GM10266 (cell line): ENCODE results near the gene C1orf198.

ENCODE experiments used
- DNase-seq: peaks from one replicate; pipeline ENCODE4 v3.0.0; 2012; ENCODE audit errors: extremely low spot score
- CTCF ChIP-seq: IDR thresholded peaks from 2 replicates; pipeline ENCODE4 v1.5.1; 2012; ENCODE audit warnings: mild to moderate bottlenecking, low read depth; ENCODE audit not compliant: control insufficient read depth, insufficient read depth; ENCODE audit errors: missing control alignments

Gene C1orf198

GRCh38 chr1:230794431-230794830, 73.9 kb downstream of the C1orf198 start:
- no peak for DNase-seq
- TF ChIP-seq CTCF: no peak

- TF ChIP-seq CTCF: no peak
- DNase-seq: no peak
Measured at GRCh38 chr1:230793463-230793745, 74.9 kb downstream of the C1orf198 start.

- no peak for DNase-seq
- TF ChIP-seq CTCF: peak; percentile 25
Measured at GRCh38 chr1:230792691-230793462, 75.4 kb downstream of the C1orf198 start.

- TF ChIP-seq CTCF: no peak
- DNase-seq: no peak
Measured at GRCh38 chr1:230791986-230792564, 76.2 kb downstream of the C1orf198 start.

GRCh38 chr1:230790026-230790425, 78.3 kb downstream of the C1orf198 start:
- no peak for TF ChIP-seq CTCF

GRCh38 chr1:230788561-230789275, 79.6 kb downstream of the C1orf198 start:
- DNase-seq: no peak
- no peak for TF ChIP-seq CTCF

More at GRCh38 chr1:230790026-230790425, 78.3 kb downstream of the C1orf198 start:
- DNase-seq: no peak

GRCh38 chr1:230787471-230787870, 80.8 kb downstream of the C1orf198 start:
- no peak for TF ChIP-seq CTCF
- DNase-seq: no peak
